H9 (cell line): ENCODE measurements around the gene IGFBP5. TPM values are rescaled to one million over a fixed set of nuclear protein-coding genes. Genes with fewer than 3 reads are reported as not detected.

ENCODE experiments used
- DNase-seq: peaks from one replicate; pipeline ENCODE4 v3.0.0-alpha.2; 2017
- H2AFZ ChIP-seq: one replicate; pipeline ENCODE4 v1.6.1; 2013; ENCODE audit warnings: mild to moderate bottlenecking, low read length, control low read depth, moderate library complexity
- H2AK5ac ChIP-seq: 2 replicates; pipeline ENCODE4 v1.6.1; 2013; ENCODE audit warnings: low read length, control low read depth, mixed read lengths; ENCODE audit not compliant: insufficient read length
- H2BK120ac ChIP-seq: one replicate; pipeline ENCODE4 v1.6.1; 2013; ENCODE audit warnings: low read depth, mild to moderate bottlenecking, low read length, control low read depth, inconsistent platforms; ENCODE audit not compliant: poor library complexity, severe bottlenecking
- H2BK12ac ChIP-seq: 2 replicates; pipeline ENCODE4 v1.6.1; 2013; ENCODE audit warnings: low read length, control low read depth, mixed read lengths, low read depth; ENCODE audit not compliant: insufficient read length
- H2BK15ac ChIP-seq: 2 replicates; pipeline ENCODE4 v1.6.1; 2013; ENCODE audit warnings: low read depth, low read length, control low read depth
- H2BK20ac ChIP-seq: one replicate; pipeline ENCODE4 v1.6.1; 2013; ENCODE audit warnings: low read depth, mild to moderate bottlenecking, low read length, control low read depth, inconsistent platforms; ENCODE audit not compliant: poor library complexity, severe bottlenecking
- H2BK5ac ChIP-seq: 2 replicates; pipeline ENCODE4 v1.6.1; 2013; ENCODE audit warnings: low read length, control low read depth, mixed read lengths; ENCODE audit not compliant: insufficient read length
- H3K14ac ChIP-seq: 2 replicates; pipeline ENCODE4 v1.6.1; 2013; ENCODE audit warnings: low read length, control low read depth; ENCODE audit not compliant: insufficient read depth
- H3K18ac ChIP-seq: 2 replicates; pipeline ENCODE4 v1.6.1; 2013; ENCODE audit warnings: low read depth, mild to moderate bottlenecking, mixed read lengths, low read length, control low read depth; ENCODE audit not compliant: insufficient read length
- H3K23ac ChIP-seq: 2 replicates; pipeline ENCODE4 v1.6.1; 2013; ENCODE audit warnings: low read length, control low read depth, mixed read lengths, low read depth; ENCODE audit not compliant: insufficient read length
- H3K23me2 ChIP-seq: 2 replicates; pipeline ENCODE4 v1.6.1; 2013; ENCODE audit warnings: low read depth, mild to moderate bottlenecking, mixed read lengths, low read length, control low read depth; ENCODE audit not compliant: insufficient read length, poor library complexity, severe bottlenecking
- H3K27ac ChIP-seq: 2 replicates; pipeline ENCODE4 v1.5.1; 2013; ENCODE audit warnings: low read length, control low read depth, mixed read lengths, low read depth; ENCODE audit not compliant: insufficient read length
- H3K27me3 ChIP-seq: 2 replicates; pipeline ENCODE4 v1.6.1; 2013; ENCODE audit warnings: low read length, control low read depth, inconsistent platforms; ENCODE audit not compliant: insufficient read depth
- H3K4ac ChIP-seq: 2 replicates; pipeline ENCODE4 v1.6.1; 2013; ENCODE audit warnings: low read depth, mild to moderate bottlenecking, control low read depth, inconsistent platforms, low read length, moderate library complexity
- H3K4me1 ChIP-seq: 2 replicates; pipeline ENCODE4 v1.6.1; 2013; ENCODE audit warnings: low read length, control low read depth, inconsistent platforms; ENCODE audit not compliant: insufficient read depth
- H3K4me2 ChIP-seq: 2 replicates; pipeline ENCODE4 v1.6.1; 2013; ENCODE audit warnings: low read length, control low read depth, mixed read lengths; ENCODE audit not compliant: insufficient read length, insufficient read depth
- H3K56ac ChIP-seq: 2 replicates; pipeline ENCODE4 v1.6.1; 2013; ENCODE audit warnings: low read depth, mild to moderate bottlenecking, mixed read lengths, low read length, control low read depth; ENCODE audit not compliant: insufficient read length
- H3K79me1 ChIP-seq: 2 replicates; pipeline ENCODE4 v1.6.1; 2013; ENCODE audit warnings: low read depth, mild to moderate bottlenecking, moderate library complexity, low read length, control low read depth, inconsistent platforms; ENCODE audit not compliant: insufficient read depth, poor library complexity, severe bottlenecking
- H3K79me2 ChIP-seq: 2 replicates; pipeline ENCODE4 v1.6.1; 2013; ENCODE audit warnings: low read length, control low read depth, inconsistent platforms; ENCODE audit not compliant: insufficient read depth
- H3K9ac ChIP-seq: 2 replicates; pipeline ENCODE4 v1.6.1; 2013; ENCODE audit warnings: low read length, control low read depth, mixed read lengths; ENCODE audit not compliant: insufficient read length; ENCODE audit errors: extremely low read depth
- H3K9me3 ChIP-seq: one replicate; pipeline ENCODE4 v1.6.1; 2013; ENCODE audit warnings: low read depth, low read length, inconsistent platforms; ENCODE audit not compliant: control insufficient read depth
- H3T11ph ChIP-seq: one replicate; pipeline ENCODE4 v1.6.1; 2013; ENCODE audit warnings: mild to moderate bottlenecking, low read length, control low read depth, inconsistent platforms
- H4K20me1 ChIP-seq: one replicate; pipeline ENCODE4 v1.6.1; 2013; ENCODE audit not compliant: control insufficient read depth, insufficient read length, insufficient read depth
- H4K5ac ChIP-seq: 2 replicates; pipeline ENCODE4 v1.6.1; 2013; ENCODE audit warnings: low read depth, mild to moderate bottlenecking, mixed read lengths, low read length, control low read depth; ENCODE audit not compliant: insufficient read length
- H4K8ac ChIP-seq: replicated peaks from 2 replicates; pipeline ENCODE4 v1.6.1; 2013; ENCODE audit warnings: low read length, control low read depth, mixed read lengths, low read depth; ENCODE audit not compliant: insufficient read length
- H4K91ac ChIP-seq: 2 replicates; pipeline ENCODE4 v1.6.1; 2013; ENCODE audit warnings: low read depth, mild to moderate bottlenecking, moderate library complexity, mixed read lengths, low read length, control low read depth; ENCODE audit not compliant: insufficient read length
- H3K27ac Mint-ChIP-seq, 3 experiments: 2 replicates in 2 of 3; 3 replicates in 1 of 3; pipeline ENCODE4 v1.8.0; 2020 to 2021; ENCODE audit warnings: mixed read lengths in 3 of 3, mild to moderate bottlenecking in 1 of 3, moderate library complexity in 1 of 3
- H3K27me3 Mint-ChIP-seq: 2 replicates; pipeline ENCODE4 v1.8.0; 2021; ENCODE audit warnings: low read depth, mild to moderate bottlenecking, moderate library complexity, mixed read lengths
- H3K36me3 Mint-ChIP-seq, 3 experiments: 2 replicates in 2 of 3; 3 replicates in 1 of 3; pipeline ENCODE4 v1.8.0; 2020 to 2021; ENCODE audit warnings: low read depth in 3 of 3, mixed read lengths in 3 of 3; ENCODE audit not compliant: insufficient read depth in 1 of 3
- H3K4me1 Mint-ChIP-seq, 2 experiments: 2 replicates each; pipeline ENCODE4 v1.8.0; 2020; ENCODE audit warnings: mixed read lengths in 2 of 2
- H3K4me3 Mint-ChIP-seq, 2 experiments: 2 replicates in 1 of 2; 3 replicates in 1 of 2; pipeline ENCODE4 v1.8.0; 2020 to 2021; ENCODE audit warnings: mild to moderate bottlenecking in 2 of 2, mixed read lengths in 2 of 2, moderate library complexity in 1 of 2
- H3K9me3 Mint-ChIP-seq, 2 experiments: 2 replicates in 1 of 2; 3 replicates in 1 of 2; pipeline ENCODE4 v1.8.0; 2020; ENCODE audit warnings: mild to moderate bottlenecking in 2 of 2, mixed read lengths in 2 of 2, moderate library complexity in 1 of 2
- CTCF ChIP-seq: fragments of 200-600 bp; sonication (generic); conservative IDR thresholded peaks from 3 replicates; pipeline ENCODE4 v1.8.0; 2021; ENCODE audit warnings: antibody characterized with exemption, mild to moderate bottlenecking
- WGBS: extraction: QIAGEN DNeasy Blood & Tissue Kit; methylation state at CpG from one replicate; pipeline ENCODE4 v1.1.7; 2013; ENCODE audit warnings: missing lambda C conversion rate, low lambda C conversion rate, mixed read lengths; ENCODE audit not compliant: insufficient read length; ENCODE audit errors: extremely low coverage; 5-methylcytosine and 5-hydroxymethylcytosine counted together
- total RNA-seq: library from RNA; stranded (reverse); gene quantifications from 2 replicates; pipeline ENCODE4 v1.2.1, GENCODE V29; 2021

Gene IGFBP5
- total RNA-seq, 1 experiment from 2014 or later = 0.90 TPM

- H3K9me3 Mint-ChIP-seq = no peaks in the 10 kb centered on the region
- H3K79me1 ChIP-seq = no peaks in the 10 kb centered on the region
- H3K27me3 Mint-ChIP-seq = no peaks in the 10 kb centered on the region; the same call in none of the 2 replicates
- H2BK15ac ChIP-seq = no peak overlapping the region
- H3K18ac ChIP-seq = no peak overlapping the region
- H3K23ac ChIP-seq = no peak overlapping the region
- H4K5ac ChIP-seq = no peak overlapping the region
- no peak overlapping the region for H2BK20ac ChIP-seq
- H2AK5ac ChIP-seq = no peak overlapping the region
- no peak for DNase-seq
- H3K14ac ChIP-seq = no peak overlapping the region
- H3K9me3 ChIP-seq = no peaks in the 10 kb centered on the region
- H3T11ph ChIP-seq = no peak overlapping the region
- H3K56ac ChIP-seq = no peak overlapping the region
- peaks cover 27 to 41% (median 39%) of the 10 kb centered on the region in 3 experiments for H3K36me3 Mint-ChIP-seq
- WGBS = no CpG with 5 or more reads among the region's 6 CpGs
- no peak overlapping the region for H3K4ac ChIP-seq
- no peak overlapping the region for H2BK5ac ChIP-seq
- no peak overlapping the region for H3K27ac ChIP-seq
- no peak overlapping the region for H4K8ac ChIP-seq
- H3K4me1 ChIP-seq = peaks cover 4% of the 10 kb centered on the region; the same call in 1 of the 2 replicates
- H2AFZ ChIP-seq = no peak overlapping the region
- no peaks in the 10 kb centered on the region for H4K20me1 ChIP-seq
- no peak overlapping the region; a peak in 1 of 5 replicates for H3K4me3 Mint-ChIP-seq
- H3K27me3 ChIP-seq = no peaks in the 10 kb centered on the region
- peak overlapping the region in 1 of 3 experiments; percentile 62; a peak in 1 of 7 replicates for H3K27ac Mint-ChIP-seq
- no peak overlapping the region for H3K4me2 ChIP-seq
- TF ChIP-seq CTCF = peak; percentile 45; the same call in 2 of the 3 replicates
- H4K91ac ChIP-seq = no peak overlapping the region
- H2BK12ac ChIP-seq = no peak overlapping the region
- peaks cover 22 to 29% of the 10 kb centered on the region in 2 experiments for H3K4me1 Mint-ChIP-seq
- H2BK120ac ChIP-seq = no peak overlapping the region
- no peaks in the 10 kb centered on the region for H3K79me2 ChIP-seq
- no peak overlapping the region for H3K9ac ChIP-seq
- H3K23me2 ChIP-seq = no peaks in the 10 kb centered on the region
Measured at GRCh38 chr2:216664593-216665034, 30.7 kb downstream of the IGFBP5 start.
